ENCODE results near the gene TECPR2. TPM values are rescaled to one million over a fixed set of nuclear protein-coding genes. Genes with fewer than 3 reads are reported as not detected.

Gene TECPR2
- polyA plus RNA-seq, 1 donor (not counting 4 experiments of a cell fraction or from before 2014, with no cell fraction given) = 8.3 TPM

GRCh38 chr14:102390064-102390855 is 27.5 kb downstream of the TECPR2 start:
- dilution Hi-C loops (cut with MboI; ENCODE audit: extremely low pct_ligation_motif_present, low sequenced_read_pairs) = no loop called here
- no peak for DNase-seq (ENCODE audit: low read depth, low spot score)
- H3K27ac ChIP-seq (ENCODE audit: control insufficient read depth, insufficient read depth, low read length) = no peak overlapping the region

DNA sequence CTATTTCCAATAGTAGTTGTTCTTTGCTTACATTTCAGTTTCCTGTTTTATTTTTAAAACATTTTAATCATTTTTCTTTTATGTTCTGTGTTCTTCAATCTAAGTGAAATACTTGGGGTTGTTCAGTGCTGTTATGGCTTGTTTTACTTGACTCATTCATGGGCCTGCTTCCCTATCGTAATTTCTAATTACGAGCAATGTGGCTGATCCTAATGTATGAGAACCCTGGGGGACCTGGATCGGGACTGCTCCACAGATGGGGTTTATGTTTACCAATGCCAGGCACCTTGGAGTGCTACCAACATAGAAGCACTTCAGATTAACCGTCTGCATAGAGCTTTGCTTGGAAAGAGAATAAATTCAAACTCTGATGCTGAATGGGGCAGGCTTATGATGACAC is 29.8 kb downstream of the TECPR2 start:
- Histone ChIP-seq H3K4me2 (ENCODE audit: control insufficient read depth, extremely low read depth, insufficient read depth, low read depth, low read length) (no peak overlapping the region), H3K79me2 (ENCODE audit: control insufficient read depth, insufficient read depth, low read length) (no peaks in the 10 kb centered on the region), H4K20me1 (ENCODE audit: control insufficient read depth, extremely low read depth, insufficient read depth, low read length) (no peaks in the 10 kb centered on the region), H3K9me1 (ENCODE audit: control insufficient read depth, extremely low read depth, insufficient read depth, low read length) (no peaks in the 10 kb centered on the region), H2AFZ (ENCODE audit: control insufficient read depth, low read length) (no peak overlapping the region), H3K27ac (ENCODE audit: control insufficient read depth, insufficient read depth, low read length) (no peak overlapping the region), H3K27me3 (ENCODE audit: control insufficient read depth, extremely low read depth, insufficient read depth, low read length) (no peaks in the 10 kb centered on the region), H3K4me3 (ENCODE audit: control insufficient read depth in 2 of 3, extremely low read depth in 1 of 3, insufficient read depth in 2 of 3, low read depth in 1 of 3, low read length in 3 of 3) (no peak overlapping the region), H3K36me3 (ENCODE audit: control insufficient read depth in 2 of 2, extremely low read depth in 1 of 2, insufficient read depth in 2 of 2, low read length in 2 of 2) (peaks cover 3 to 4% of the 10 kb centered on the region in 2 experiments), H3K9ac (ENCODE audit: control insufficient read depth, extremely low read depth, insufficient read depth, low read length) (no peak overlapping the region), H3K4me1 (ENCODE audit: control insufficient read depth, extremely low read depth, insufficient read depth, low read length) (no peaks in the 10 kb centered on the region), H3K9me3 (ENCODE audit: control insufficient read depth, low read depth, low read length) (no peaks in the 10 kb centered on the region)
- dilution Hi-C loops (cut with MboI; ENCODE audit: extremely low pct_ligation_motif_present, low sequenced_read_pairs) = no loop called here
- FAIRE-seq = no peak
- no peak for DNase-seq (ENCODE audit: low read depth, low spot score)
- TF ChIP-seq CTCF (optimal IDR thresholded peaks at IDR 0.05 in 1 of 3, IDR thresholded peaks at IDR 0.05 in 1 of 3, conservative IDR thresholded peaks at IDR 0.05 in 1 of 3; ENCODE audit: extremely low read depth in 1 of 3, insufficient read depth in 2 of 3, low read length in 3 of 3) = no peak
- TF ChIP-seq EZH2 (IDR thresholded peaks at IDR 0.05; ENCODE audit: low read length) = no peak

More at GRCh38 chr14:102390064-102390855, 27.5 kb downstream of the TECPR2 start:
- Histone ChIP-seq H4K20me1 (ENCODE audit: control insufficient read depth, extremely low read depth, insufficient read depth, low read length) (no peaks in the 10 kb centered on the region), H3K4me2 (ENCODE audit: control insufficient read depth, extremely low read depth, insufficient read depth, low read depth, low read length) (no peak overlapping the region), H2AFZ (ENCODE audit: control insufficient read depth, low read length) (no peak overlapping the region), H3K79me2 (ENCODE audit: control insufficient read depth, insufficient read depth, low read length) (no peaks in the 10 kb centered on the region), H3K27me3 (ENCODE audit: control insufficient read depth, extremely low read depth, insufficient read depth, low read length) (no peaks in the 10 kb centered on the region), H3K9me1 (ENCODE audit: control insufficient read depth, extremely low read depth, insufficient read depth, low read length) (no peaks in the 10 kb centered on the region), H3K9ac (ENCODE audit: control insufficient read depth, extremely low read depth, insufficient read depth, low read length) (no peak overlapping the region), H3K4me1 (ENCODE audit: control insufficient read depth, extremely low read depth, insufficient read depth, low read length) (no peaks in the 10 kb centered on the region), H3K36me3 (ENCODE audit: control insufficient read depth in 2 of 2, extremely low read depth in 1 of 2, insufficient read depth in 2 of 2, low read length in 2 of 2) (peaks cover 0 to 2% of the 10 kb centered on the region in 2 experiments), H3K4me3 (ENCODE audit: control insufficient read depth in 2 of 3, extremely low read depth in 1 of 3, insufficient read depth in 2 of 3, low read depth in 1 of 3, low read length in 3 of 3) (no peak overlapping the region), H3K9me3 (ENCODE audit: control insufficient read depth, low read depth, low read length) (no peaks in the 10 kb centered on the region)
- TF ChIP-seq EZH2 (IDR thresholded peaks at IDR 0.05; ENCODE audit: low read length) (no peak), CTCF (optimal IDR thresholded peaks at IDR 0.05 in 1 of 3, IDR thresholded peaks at IDR 0.05 in 1 of 3, conservative IDR thresholded peaks at IDR 0.05 in 1 of 3; ENCODE audit: extremely low read depth in 1 of 3, insufficient read depth in 2 of 3, low read length in 3 of 3) (no peak)
- no peak for FAIRE-seq
